ENCODE results near the gene ZNF821.
"Not testable (repeated sequence)": the region's sequence is repeated elsewhere in the genome, so short reads cannot be mapped to it uniquely, and the experiment has no call there.

The ZNF821 gene

GRCh38 chr16:71902656-71903365 is 18.8 kb upstream of the ZNF821 start:
- DNase-seq (ENCODE audit: low spot score), result no peak

GRCh38 chr16:71899171-71899570 is 15.2 kb upstream of the ZNF821 start:
- DNase-seq (ENCODE audit: low spot score), result no peak

GRCh38 chr16:71896764-71897368 is 12.9 kb upstream of the ZNF821 start:
- DNase-seq (ENCODE audit: low spot score), result no peak

DNA sequence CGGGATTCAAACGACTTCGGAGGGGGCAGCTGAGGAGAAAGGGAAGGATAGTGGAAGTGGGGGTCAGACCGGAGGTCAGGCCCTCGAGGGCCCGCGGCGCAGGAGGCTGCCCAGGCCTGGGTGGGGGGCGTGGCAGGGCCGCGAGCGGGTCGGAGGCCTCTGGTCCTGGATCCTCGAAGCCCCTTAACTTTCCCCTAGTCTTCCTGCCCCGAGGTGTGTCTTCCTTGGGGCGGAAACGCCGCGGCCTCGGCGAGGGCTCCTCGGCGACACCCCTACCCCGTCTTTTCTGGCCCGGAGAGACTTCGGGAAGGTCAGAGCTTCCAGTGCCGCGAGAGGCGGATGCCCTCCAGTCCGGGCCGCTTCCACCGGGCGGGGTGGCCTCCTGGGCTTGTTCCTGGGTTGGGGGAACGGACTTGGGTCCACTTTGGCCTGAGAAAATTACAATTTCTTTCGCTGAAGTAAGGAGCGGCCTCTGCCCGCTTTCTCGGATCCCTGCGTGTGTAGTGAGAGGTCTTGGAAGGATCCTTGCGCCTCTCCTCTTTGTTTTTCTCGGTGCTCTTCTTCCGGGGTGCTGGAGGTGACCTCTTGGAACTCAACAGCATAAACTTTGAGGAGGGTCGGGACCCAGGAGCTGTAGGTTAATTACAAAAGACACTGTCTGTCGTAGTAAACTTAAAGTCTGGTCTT is 11.8 kb upstream of the ZNF821 start:
- DNase-seq (ENCODE audit: low spot score), result peak; percentile 31

GRCh38 chr16:71894921-71895678 is 11.1 kb upstream of the ZNF821 start, which contains the start of gene IST1:
IST1 (plus strand) TSS chr16:71895531; CDS start chr16:71915641, 20,110 bp downstream.
- peak; percentile 98 for DNase-seq (ENCODE audit: low spot score)

- peak; percentile 14 for DNase-seq (ENCODE audit: low spot score)
These were observed 10.4 kb upstream of the ZNF821 start for GRCh38 chr16:71894229-71894920.

- DNase-seq (ENCODE audit: low spot score), result no peak
These were observed 9.9 kb upstream of the ZNF821 start for GRCh38 chr16:71893888-71894228.

DNA sequence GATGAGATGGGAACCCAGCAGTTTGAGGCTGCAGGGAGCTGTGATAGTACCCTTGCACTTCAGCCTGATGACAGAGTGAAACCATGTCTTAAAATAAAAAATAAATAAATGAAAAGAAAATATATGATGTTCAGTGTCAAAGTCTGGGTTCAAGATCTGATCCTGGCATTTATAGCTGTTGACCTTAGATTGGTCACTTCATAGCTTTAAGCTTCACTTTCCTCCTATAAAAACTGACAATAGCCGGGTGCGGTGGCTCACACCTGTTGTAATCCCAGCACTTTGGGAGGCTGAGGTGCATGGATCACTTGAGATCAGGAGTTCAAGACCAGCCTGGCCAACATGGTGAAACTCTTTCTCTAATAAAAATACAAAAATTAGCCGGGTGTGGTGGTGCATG is 5.2 kb upstream of the ZNF821 start:
- no peak for DNase-seq (ENCODE audit: low spot score)

DNA sequence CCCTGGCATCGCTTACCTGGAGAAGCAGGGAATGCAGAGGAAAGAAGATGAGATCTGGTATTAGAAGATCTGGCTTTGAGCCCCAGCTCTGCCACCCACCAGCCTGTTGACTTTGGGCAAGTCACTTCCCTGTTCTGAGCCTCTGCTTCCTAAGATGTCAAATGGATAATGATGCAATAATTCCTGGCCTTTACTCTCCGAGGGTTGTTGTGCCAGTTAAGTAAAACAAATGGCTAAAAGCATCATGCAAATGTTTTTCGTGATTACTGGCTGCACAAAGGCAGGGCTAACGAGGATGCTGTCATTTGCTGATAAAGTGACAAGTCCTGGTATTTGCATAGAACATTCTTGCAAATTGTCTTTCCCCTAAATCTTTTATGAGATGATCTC is 1.3 kb upstream of the ZNF821 start:
- no peak for DNase-seq (ENCODE audit: low spot score)

DNA sequence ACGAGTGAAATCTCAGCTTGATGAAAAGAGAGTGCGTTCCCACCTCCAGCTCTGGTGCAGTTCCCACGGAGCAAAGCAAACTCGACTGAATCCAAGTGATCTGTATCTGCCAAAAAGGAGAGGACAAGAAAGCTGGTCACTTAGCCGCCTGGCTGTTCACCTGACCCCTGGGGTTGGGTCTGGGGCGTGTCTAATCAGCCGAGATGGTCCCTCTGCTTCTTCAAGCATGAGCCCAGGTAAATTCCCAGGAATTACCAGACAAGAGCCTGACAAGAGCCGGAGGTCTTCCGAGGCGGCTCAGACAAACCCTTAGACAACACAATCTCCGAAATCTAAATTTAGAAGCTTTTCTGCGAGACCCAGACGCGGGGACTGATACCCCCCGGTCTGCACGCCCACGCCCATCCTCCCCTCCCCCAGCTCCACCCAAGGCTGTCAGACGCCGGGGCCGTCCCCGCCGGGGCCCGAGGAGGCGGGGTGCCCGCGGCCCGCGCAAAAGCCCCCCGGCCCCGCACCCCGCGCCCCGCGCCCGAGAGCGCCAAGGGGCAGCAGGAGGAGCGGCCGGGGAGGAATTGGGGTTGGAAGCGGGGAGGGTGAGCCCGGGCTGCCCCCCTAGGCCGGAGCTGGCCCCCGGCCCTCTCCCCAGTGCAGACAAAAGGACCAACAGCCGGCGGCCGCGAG is 674 bp downstream of the ZNF821 start:
- peak; percentile 59 for DNase-seq (ENCODE audit: low spot score)

DNA sequence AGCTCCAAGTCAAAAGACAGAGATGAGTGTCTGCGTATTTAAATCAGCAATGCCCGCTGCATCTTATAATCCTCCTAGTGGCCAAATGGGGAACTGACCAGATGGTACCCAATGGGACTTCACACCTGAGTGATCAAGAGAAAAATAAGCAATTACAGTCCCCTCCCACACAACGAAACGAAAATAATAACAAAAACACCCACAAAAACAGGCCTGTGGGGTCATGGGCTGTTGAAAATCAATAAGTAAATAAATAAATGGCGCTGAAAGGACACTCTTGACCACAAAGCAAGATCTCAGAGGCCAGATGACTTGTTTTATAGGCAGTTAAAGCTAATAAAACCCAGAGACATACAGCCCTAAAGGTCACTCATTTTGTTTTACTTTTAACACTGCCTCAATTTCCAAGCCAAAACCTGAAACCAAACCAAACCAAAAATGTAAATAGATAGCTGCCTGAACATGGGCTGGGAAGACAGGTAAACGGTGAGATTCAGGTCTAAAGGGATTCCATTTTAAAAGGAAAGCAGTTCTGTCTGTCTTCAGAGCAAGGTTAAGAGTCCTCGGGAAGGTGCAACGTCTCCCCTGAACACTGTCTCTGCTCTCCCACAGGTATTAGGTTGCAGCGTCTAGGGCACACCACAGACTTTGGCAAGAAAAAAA is 1.3 kb downstream of the ZNF821 start:
- DNase-seq (ENCODE audit: low spot score), result peak; percentile 82

GRCh38 chr16:71880176-71880575 is 3.8 kb downstream of the ZNF821 start:
- DNase-seq (ENCODE audit: low spot score), result no peak

DNA sequence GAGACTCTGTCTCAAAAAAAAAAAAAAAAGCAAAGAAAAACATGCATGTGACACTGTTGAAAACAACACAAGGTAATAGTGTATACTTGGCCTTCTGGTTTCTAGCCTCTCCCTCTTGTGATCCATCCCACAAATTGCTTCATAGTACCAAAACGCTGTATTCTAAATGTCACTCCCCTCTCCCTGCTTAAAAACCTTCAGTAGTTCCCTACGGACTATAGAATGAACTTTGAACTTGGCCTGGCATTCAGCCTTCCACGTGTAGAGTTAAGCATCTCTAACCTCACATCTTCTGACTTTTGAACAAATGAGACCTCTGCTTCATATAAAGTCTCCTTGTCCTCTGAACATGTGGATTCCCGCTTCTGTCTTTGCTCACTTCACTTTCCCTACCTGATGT is 5.1 kb downstream of the ZNF821 start:
- DNase-seq (ENCODE audit: low spot score), result no peak

DNA sequence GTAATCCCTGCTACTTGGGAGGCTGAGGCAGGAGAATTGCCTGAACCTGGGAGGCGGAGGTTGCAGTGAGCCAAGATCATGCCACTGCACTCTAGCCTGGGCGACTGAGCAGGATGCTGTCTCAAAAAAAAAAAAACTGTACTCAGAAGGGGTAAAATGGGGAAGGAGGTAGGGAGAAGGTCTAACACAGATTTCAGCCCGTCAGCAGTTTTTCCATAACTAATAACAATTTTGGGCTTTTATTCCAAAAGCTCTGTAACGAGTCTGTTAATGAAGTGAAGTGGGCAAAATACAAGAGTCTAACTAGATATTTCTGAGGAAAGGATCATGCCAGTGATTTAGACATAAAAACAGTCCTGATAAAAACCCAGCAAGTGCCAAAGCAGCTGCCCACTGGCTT is 10.8 kb downstream of the ZNF821 start:
- DNase-seq (ENCODE audit: low spot score), result no peak

GRCh38 chr16:71870818-71871217 is 13.2 kb downstream of the ZNF821 start:
- no peak for DNase-seq (ENCODE audit: low spot score)

DNA sequence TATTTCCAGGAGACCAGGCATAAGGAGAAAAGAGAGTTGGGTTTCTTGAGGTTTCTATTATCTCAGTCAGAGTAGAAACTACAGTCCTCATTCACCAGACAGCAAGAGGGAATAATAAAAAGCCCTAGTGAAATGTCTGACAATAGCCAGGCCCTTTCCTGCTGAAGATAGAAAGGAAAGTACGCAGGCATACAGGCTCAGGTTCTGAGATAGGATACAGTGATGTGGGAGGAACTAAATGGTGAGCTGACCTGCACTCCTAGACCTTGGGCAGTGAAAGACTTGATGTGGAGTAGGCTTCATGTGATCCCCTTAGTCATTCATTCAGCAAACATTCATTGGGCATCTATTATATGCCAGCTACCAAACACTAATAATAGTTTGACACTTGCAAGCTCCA is 14.9 kb downstream of the ZNF821 start:
- DNase-seq (ENCODE audit: low spot score), result no peak

GRCh38 chr16:71867939-71868338 is 16.0 kb downstream of the ZNF821 start:
- no peak for DNase-seq (ENCODE audit: low spot score)

GRCh38 chr16:71867175-71867574 is 16.8 kb downstream of the ZNF821 start:
- not testable (repeated sequence) for DNase-seq (ENCODE audit: low spot score)

DNA sequence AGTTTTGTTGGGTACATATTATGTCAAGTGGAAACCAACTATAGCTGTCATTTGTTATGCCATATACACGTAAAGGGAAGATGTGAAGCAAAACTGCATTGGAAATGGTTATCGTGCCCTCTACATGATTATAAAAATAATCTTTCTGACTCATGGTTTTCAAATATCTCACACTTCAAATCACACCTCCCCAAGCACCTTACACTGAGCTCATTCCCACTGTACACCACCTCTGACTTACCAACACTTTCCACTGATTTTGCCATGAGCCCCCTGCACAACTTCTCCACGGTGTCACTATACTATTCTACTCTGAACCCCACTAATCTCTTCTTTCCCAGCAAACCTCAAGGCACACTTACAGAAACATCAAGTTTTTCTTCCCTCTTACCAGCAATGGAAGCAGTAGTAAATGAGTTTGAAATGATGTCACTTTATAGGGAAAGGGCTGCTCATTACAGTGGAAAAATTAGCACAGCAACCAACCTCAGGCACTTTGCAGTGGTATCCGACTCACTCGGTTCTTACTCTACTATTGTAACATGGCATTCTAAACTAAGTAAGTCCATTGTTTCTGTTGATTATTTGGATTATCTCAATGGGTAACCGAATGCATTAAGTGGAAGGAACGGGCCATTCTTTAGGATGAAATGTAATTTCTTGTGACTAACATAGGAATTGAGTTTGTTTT is 18.7 kb downstream of the ZNF821 start:
- DNase-seq (ENCODE audit: low spot score), result no peak

- DNase-seq (ENCODE audit: low spot score), result no peak
These were observed 20.0 kb downstream of the ZNF821 start for GRCh38 chr16:71863995-71864394.
